ENCODE results near the gene VWA7.
A peak's percentile ranks its signal among the peaks of the same experiment; 100 is the strongest.

The VWA7 gene

DNA sequence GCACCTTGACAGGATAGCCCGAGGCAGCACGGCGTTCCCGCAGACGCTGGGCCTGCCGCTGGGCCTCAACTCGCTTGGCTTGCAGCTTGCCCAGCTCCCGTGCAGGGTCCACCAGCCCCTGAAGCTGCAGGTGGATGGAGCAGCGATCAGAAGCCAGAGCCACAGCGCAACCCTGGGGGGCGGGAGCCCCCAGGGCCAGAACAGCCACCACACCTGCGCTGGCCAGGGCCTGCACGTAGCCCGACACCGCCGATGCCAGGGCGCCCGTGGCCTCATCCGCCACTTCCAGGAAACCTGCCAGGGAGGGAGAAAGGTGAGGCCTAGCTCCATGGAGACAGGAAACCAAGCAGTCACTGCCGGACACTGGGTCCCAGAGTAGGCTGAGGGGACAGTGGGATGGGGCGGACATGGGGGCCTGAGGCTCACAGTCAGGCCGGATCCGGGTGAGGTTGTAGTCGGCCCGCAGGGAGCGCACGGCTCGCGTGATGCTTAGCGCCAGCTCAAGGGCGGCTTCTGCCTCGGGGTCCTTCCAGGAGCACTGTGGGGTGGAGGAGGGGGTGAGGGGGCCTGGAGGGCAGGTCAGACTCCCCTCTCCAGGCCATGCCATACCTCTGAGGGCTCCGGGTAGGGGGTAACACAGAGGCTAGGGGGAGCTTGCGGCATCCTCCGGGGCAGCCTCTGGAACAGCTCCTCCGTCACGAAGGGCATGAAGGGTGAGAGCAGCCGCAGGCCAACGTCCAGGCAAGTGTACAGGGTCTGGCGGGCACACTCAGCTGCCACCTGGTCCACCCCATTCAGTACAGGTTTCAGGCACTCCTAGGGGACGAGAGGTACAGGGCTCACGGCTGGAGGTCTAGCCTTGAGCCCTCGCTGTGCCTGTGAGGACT lies 2.1 kb upstream of the VWA7 start:
- DNase-seq (ENCODE audit: low read depth in 2 of 2): no peak

DNA sequence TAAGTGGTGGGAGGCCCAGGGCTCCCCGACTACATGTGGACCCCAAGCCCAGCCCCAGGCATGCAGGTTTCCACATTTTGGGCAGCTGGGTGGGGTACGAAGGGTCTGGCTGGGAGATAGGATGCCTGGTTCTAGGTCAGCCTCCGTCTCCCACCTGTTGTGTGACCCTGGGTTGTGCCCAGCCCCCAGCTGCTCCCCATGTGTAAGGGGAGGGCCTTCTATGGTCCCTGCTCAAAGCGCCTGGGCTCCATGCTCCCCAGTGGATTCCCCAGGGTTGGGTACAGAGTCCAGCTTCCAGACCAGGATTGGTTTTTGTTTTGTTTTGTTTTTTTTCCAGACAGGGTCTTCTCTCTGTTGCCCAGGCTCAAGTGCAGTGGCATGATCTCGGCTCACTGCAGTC lies 1.1 kb upstream of the VWA7 start:
- no peak for DNase-seq (ENCODE audit: low read depth in 2 of 2)

DNA sequence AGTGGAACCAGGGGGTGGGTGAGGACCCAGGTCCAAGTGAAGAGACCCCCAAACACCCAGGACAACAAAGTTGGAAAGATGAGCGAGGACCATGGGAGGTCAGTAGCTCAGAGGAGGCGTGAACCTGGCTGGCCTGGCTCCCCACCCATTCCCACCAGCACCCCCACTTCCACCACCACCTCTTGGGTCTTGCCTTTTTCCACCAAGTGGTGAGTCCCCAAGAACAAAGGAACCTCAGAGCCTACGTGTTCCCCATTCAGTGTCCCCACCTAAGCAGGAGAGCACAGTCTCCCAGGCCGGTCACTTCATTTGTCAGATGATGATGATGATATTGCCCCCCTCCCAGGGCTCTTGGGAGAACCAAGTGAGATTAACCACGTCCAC lies 531 bp upstream of the VWA7 start:
- no peak for DNase-seq (ENCODE audit: low read depth in 2 of 2)

DNA sequence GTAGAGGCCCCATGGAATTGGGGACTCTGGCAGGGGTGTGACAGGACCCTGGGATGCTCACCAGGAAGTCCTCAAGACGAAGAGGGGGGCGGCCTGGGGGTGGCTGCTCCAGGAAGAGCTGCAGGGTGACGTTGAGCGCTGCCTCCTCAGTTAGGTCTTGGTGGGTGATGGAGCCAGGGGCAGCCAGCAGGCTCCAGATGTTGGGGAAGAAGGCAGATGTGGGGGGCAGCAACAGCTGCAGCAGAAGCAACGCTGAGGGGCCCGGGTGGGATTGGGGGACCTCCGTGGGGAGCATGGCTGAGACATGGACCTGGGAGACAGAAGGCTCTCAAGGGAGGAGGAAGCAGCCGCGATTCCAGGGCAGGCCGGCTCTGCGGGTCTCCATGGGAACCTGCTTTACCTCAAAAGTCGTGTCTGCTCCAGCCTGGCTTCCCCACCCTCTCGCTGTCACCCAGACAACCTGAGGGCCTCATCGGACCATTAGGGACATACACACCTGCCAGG lies 591 bp downstream of the VWA7 start:
- no peak for DNase-seq (ENCODE audit: low read depth in 2 of 2)

DNA sequence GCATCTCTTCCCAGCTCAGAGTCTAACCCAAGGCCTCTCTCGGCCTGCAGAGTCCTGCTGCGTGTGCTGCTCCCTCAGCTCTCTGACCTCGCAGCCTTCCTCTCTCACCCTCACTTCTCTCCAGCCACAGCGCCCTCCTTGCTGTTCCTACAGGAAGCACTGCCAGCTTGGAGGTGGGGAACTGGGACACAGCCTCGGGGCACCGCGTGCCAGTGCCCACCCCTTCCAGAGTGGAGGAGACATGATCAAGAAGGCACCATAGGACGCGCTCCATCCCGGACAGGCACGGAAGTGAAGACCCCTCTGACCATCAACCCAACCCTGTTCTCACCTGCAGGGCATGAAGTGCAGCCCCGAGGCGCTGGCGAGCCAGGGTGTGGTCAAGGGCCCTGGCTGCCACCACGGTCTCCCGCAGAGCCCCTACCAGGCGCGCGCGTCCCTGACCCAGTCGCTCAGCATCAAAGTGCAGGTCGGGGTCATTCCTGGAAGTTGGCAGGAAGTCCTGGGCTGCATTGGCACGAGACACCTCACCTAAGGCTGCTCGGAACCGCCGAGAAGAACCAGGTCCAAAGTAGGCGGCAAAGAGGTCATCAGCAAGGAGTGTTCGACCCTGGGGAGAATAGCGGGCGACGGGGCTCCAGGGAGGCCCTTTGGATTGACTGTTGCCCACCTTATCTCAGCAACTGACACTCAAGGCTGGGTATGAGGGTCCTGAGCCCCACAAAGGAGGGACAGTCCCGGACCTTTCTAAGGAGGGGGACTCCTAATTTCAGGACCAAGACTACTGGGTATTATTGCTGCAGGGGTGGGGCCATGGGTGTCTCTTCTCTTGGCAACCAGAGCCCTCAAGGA lies 1.3 kb downstream of the VWA7 start:
- DNase-seq (ENCODE audit: low read depth in 2 of 2): no peak

DNA sequence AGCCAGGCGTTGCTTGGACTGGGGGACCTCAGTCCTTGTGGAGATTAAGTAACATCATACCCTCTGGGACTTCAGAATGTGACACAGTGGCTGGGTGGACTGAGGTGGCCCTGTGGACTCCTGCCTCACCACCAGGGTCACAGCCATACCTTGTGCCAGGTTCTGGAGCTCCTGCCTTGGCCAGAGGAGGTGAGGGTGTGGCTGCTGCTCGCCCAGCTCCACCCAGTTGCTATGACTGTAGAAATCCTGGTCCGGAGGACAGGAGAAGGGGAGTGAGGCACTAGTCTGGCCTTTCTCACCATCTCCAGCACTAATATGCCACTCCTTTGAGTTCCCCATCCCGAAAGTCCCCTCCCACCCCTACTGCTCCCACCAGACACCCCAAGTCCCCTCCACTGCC lies 1.9 kb downstream of the VWA7 start:
- no peak for DNase-seq (ENCODE audit: low read depth in 2 of 2)

DNA sequence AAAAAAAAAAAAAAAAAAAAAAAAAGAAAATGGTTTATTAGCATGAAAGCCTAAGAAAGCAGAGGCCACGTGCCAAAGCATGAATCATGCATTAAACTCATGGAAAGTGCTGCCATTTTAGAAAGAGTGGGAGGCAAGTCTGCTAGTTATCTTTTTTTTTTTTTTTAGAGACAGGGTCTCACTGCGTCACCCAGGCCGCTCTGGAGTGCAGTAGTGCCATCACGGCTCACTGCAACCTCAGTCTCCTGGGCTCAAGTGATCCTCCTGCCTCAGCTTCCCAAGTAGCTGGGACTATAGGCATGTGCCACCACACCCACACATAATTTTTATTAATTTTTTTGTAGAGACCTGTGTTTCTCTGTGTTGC lies 5.2 kb downstream of the VWA7 start:
- DNase-seq (ENCODE audit: low read depth in 2 of 2): no peak

DNA sequence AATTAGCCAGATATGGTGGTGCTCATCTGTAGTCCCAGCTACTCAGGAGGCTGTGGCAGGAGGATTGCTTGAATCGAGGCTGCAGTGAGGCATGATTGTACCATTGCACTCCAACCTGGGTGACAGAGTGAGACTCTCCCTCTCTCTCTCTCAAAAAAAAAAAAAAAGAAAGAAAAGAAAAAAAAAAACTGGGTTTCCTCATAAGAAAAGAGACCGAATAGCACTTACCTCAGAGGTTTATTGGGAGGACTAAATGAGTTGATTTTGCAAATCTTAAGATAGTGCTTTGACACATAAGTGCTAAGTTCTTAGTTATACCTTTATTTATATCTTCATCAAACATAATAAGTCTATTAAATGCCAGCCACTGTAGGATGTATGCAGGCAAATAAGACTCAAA lies 6.3 kb downstream of the VWA7 start:
- DNase-seq (ENCODE audit: low read depth in 2 of 2): no peak

DNA sequence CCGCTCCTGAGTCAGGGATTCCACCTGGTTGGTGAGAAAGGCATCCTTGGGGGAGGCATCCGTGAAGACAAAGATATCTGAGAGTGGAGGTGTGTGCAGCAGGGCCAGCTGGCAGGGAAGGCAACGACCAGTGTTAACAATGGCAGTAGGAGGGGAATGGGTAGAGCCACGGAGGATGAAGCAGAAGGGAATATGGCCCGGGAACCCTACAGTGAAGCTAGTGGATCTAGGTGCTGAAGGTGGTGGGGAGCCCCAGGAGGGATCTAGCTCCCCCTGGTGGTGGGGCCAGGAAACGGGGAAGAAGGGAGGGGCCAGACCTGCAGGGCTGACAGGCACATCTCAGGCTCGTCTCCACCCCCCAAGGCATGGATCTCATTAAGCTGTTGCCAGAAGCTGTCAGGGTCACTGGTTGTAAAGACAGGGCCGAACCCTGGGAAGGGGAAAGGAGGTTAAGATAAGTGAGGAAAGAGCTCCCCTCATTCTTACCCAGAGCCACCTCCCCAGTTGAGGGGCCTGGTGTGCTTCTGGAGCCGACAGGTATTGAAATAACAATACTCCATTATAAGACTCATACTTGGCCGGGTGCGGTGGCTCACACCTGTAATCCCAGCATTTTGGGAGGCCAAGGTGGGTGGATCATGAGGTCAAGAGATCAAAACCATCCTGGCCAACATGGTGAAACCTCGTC lies 7.3 kb downstream of the VWA7 start:
- DNase-seq (ENCODE audit: low read depth in 2 of 2): peak; percentile 66 to 67

DNA sequence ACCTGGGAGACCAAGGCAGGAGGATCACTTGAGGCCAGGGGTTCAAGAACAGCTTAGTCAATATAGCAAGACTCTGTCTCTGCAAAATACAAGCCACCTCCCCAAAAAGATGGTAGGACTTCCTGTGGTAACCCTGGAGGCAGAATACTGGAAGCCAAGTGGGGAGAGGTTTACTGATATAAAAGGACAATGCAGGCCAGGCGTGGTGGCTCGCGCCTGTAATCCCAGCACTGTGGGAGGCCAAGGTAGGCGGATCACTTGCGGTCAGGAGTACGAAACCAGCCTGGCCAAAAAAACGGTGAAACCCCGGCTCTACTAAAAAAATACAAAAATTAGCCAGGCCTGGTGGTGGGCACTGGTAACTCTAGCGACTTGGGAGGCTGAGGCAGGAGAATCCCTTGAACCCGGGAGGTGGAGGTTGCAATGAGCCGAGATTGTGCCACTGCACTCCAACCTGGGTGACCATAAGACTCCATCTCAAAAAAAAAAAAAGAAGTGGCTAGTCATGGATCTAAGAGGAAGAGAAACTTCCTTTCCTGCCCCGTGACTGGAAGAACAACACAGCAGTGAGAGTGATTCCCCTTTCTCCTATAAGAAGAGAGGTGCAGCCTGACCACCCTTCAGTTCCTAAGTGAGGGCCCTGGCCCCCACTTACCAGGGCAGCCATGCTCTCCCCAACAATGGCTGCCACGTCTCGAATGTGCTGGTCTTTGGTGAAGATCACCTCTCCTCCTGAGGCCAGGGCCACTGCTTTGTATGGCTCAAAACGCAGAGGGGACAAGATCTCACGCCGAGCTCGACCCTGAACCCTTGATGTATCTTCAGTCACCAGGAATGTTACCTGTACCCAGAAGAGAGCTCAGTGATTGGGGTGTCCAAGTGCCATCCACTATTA lies 8.5 kb downstream of the VWA7 start:
- no peak for DNase-seq (ENCODE audit: low read depth in 2 of 2)

DNA sequence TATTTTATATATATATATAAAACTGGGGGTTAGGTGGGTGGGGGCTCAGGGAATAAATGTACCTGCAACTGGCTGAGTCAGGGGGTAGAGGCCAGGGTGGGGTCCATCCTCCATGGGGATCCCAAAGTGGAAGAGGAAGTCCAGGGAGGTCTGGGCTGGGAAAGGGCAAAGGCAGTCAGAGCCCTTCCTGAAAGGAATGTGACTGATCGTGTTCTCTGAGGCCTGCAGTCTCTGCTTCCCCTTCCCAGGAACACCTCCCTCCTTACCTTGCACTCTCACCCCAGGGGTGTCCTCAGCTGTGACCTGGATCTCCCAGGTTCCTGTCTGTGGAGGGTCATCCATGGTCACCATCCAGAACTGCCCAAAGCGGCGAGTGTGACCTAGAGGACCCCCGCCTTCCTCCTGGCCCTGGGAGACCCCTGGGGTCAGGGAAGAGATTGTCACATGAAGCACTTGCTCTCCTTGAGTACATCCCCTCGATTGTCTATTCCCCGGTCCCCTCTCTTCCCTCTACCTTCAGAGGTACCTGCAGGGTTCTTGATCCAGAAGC lies 10.0 kb downstream of the VWA7 start:
- DNase-seq (ENCODE audit: low read depth in 2 of 2): no peak

DNA sequence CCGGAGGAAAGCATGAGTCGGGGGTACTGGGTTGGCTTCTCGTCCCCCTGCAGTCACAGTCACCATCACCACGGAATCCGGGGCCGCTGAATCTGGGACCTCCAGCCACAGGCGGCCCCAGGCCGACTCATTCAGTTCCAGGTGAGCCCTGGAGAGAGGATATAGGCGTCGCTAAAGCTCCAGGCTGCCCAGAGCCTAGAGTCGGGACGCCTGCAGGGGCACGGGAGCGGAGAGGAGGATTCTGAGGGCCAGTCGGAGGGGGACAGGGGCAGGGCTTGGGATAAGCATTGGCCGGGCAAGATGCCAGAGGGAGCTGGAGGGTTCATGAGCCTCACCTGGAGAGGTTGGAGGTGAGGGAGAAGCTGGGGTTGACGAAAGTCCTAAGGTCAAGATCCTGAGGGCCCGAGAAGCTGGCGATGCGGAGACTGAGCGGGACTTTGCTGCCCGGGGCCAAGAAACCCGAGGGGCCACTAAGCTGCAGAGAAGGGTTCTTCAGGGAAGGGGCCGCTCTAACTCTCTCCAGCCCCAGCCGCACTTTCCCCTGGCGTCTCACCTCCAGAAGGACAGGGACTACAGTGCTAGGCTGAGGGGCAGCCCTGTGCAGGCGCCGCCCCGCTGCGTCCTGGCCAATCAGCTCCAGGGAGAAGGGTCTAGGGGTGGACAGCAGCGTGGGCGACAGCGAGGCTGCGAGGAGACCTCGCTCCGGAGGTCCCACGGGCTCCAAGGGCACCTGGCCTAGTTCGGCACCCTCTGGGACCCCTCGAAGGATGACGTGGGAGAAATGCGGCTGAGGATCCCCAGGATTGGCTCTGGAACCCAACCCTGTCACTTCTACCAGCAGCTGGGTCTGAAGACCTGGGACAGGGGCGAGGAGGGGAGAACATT lies 11.0 kb downstream of the VWA7 start:
- no peak for DNase-seq (ENCODE audit: low read depth in 2 of 2)

DNA sequence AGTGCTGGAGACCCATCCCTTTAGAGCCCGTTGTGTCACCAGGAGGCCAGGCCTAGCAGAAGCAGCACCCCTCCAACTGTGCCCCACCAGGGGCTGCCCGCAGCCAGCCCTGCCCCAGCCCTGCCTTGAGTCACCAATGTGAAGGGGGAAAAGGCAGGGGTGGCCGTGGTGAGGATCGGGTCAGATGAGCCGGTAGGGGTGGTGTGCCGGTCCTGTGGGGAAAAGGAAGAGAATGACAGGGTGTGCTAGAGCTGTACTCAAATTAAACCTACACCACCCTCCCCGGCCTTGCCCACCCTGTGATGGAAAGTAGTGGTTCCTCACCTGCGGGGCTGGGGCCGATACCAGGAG lies 11.6 kb downstream of the VWA7 start:
- no peak for DNase-seq (ENCODE audit: low read depth in 2 of 2)

DNA sequence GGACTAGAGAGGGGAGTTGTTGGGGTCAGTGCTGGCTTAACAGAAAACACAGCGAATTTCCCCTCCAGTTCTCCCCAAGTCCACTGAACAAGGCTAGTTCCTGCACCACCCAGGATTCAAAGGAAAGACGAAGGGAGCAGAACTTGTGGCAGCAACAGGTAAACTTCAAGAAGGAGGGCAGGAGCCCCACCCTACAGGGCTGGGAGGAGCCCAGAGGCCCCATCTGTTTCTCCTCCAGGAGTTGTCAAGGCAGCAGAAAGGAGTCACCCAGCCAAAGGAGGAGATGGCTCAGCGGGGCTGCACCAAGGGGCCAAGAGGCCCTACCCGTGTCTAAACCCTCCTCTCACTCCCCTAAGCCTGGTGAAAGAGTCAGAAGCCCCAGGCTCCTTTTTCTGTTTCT lies 12.9 kb downstream of the VWA7 start:
- no peak for DNase-seq (ENCODE audit: low read depth in 2 of 2)

DNA sequence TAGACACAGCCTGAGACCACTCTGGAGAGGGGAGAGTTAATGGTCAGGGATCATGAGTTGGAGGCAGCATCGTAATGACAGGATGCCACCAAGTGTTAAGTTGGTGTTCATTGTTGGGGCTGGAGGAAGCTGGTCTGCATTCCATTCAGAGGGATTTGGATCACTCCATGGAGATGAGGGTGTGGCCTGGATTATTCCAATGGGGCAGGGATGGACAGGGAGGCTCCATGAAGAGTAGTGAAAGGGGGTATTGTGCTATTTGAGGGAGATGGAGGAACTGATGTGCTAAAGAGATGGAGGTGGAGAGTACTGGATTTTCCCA lies 13.5 kb downstream of the VWA7 start:
- DNase-seq (ENCODE audit: low read depth in 2 of 2): no peak

DNA sequence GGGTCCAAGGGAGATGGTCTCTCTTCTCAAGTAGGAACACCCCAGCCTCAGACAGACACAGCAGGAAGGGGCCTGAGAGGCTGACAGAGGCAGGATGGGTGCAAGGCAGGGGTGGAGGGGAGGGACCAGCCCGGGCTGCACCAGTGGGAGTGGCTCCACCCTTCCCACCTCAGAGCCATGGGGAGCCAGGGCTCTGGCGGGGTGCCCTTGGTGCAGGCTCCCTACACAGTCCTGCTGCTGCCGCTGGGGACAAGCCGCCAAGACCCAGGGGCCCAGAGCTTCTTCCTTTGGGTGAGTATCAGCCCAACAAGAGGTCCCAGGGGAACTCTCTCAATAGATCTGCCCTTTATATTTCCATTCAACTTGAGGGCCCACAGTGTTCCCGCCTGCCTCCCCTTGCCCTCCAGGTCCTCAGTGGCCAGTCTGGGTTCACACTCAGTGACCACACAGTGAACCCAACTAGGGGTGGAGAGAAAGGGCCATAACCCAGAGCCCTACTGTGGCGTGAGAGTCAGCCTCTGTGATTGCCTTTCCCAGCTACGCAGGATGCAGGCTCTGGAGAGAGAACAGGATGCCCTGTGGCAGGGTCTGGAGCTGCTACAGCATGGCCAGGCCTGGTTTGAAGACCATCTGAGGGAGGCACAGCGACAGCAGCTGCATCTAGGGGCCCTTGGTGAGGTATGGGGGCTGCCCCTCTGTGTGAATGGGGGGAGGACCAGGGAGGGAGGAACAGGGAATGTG lies 14.1 kb downstream of the VWA7 start:
- DNase-seq (ENCODE audit: low read depth in 2 of 2): no peak

DNA sequence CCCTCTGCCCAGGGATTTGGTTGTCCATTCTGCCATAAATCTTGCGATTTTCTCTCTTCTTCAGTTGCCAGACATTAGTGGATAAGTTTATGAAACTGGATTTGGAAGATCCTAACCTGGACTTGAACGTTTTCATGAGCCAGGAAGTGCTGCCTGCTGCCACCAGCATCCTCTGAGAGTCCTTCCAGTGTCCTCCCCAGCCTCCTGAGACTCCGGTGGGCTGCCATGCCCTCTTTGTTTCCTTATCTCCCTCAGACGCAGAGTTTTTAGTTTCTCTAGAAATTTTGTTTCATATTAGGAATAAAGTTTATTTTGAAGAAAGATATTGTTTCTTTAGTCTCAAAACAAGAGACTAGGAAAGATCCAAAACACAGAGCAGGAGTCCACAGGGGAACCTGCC lies 14.8 kb downstream of the VWA7 start, which contains the start of gene SAPCD1:
Gene SAPCD1, plus strand, starts transcription at position 301 of the 400 bp plus-strand sequence. CDS start 399 bp downstream, outside the sequence.
- DNase-seq (ENCODE audit: low read depth in 2 of 2): no peak

DNA sequence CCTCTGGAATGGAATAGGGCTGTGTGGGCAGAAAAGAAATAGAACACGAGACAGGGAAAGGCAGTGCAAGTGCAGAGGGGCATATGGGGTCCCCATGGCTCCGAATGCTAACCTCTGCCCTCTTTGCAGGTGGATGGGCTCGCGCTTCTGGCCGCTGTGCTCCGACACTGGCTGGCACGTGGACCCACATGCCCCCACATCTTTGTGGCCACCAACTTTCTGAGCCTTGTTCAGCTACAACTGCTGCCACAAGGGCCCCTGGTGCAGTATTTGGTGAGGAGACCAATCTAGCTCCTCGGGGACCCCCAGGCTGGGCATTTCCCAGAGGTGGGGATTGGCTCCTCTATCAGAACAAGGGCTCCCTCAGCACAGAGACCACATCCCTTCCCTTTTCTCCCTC lies 15.8 kb downstream of the VWA7 start:
- DNase-seq (ENCODE audit: low read depth in 2 of 2): no peak

DNA sequence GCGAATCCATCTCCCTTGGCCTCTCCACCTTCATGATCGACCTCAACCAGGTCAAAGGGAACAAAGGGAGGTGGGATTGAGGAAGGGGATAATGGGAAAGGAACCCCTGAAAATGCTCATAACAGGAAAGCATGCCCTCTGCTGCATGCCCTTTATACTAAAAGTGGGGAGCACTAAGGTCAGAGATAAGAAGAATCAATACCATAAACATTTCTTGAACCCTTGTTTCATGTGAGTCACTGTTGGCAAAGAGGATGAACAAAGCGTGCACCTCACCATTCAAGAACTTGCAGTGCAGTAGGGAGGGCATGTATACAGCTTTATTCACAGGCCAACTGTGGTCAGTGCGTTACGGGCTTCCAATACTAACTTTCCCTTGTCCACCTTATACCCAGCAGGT lies 16.3 kb downstream of the VWA7 start:
- no peak for DNase-seq (ENCODE audit: low read depth in 2 of 2)

Data from stimulated activated CD4-positive, alpha-beta T cell treated with anti-CD3 and anti-CD28 coated beads, Interleukin-1b, Interleukin-23, amount 100 ng/mL, for 1 hour (primary cell).